ENCODE data around the gene CASQ2.

Gene CASQ2

GRCh38 chr1:115705085-115705951, 63.2 kb downstream of the CASQ2 start:
- DNase-seq (ENCODE audit: extremely low read depth, low read depth): no peak
- TF ChIP-seq CTCF (IDR thresholded peaks at IDR 0.05; ENCODE audit: low read depth, low read length, missing control alignments): no peak
- no peak overlapping the region for H3K4me3 ChIP-seq (replicated peaks; ENCODE audit: low read depth, low read length)

DNA sequence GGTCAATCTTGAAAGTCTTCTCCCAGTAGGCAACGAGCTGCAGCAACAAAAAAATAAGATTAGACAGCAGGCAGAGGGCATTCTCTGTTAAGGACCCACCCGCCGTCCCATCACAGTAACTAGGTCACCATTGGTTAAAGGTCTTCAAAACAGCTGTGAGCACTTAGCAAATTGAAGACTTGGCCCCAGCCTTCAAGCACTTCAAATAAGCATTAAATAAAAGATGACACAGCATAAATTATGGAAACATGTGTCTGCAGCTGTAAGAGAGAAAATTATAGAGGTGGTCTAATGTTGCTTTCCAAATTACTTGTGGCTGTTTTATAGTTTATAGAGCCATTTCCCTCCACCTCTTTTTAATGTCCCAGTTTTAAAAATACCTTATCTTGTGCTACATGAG, 65.6 kb downstream of the CASQ2 start:
- H3K4me3 ChIP-seq (replicated peaks; ENCODE audit: low read depth, low read length): no peak overlapping the region
- DNase-seq (ENCODE audit: extremely low read depth, low read depth): no peak
- TF ChIP-seq CTCF (IDR thresholded peaks at IDR 0.05; ENCODE audit: low read depth, low read length, missing control alignments): no peak

GRCh38 chr1:115701090-115701489, 67.4 kb downstream of the CASQ2 start:
- H3K4me3 ChIP-seq (replicated peaks; ENCODE audit: low read depth, low read length): no peak overlapping the region
- no peak for TF ChIP-seq CTCF (IDR thresholded peaks at IDR 0.05; ENCODE audit: low read depth, low read length, missing control alignments)
- no peak for DNase-seq (ENCODE audit: extremely low read depth, low read depth)

DNA sequence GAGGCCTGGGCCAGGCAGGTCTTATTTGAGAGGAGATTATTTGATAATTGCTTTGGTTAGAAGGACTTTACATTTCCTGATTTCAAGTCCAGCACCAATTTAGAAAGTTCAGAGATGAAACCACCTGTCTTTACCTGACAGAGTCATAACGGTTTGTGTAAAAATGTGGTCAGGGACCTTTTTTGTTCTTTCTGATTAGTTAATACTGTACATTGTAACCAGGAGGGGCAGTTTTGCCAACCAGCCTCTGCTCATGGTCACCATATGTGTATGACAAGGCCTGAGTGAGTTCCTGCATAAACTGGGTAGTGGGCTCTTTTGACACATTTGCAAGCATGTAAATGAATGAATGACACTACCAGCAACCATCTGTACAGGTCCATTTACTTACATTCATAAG, 70.9 kb downstream of the CASQ2 start:
- no peak for TF ChIP-seq CTCF (IDR thresholded peaks at IDR 0.05; ENCODE audit: low read depth, low read length, missing control alignments)
- no peak overlapping the region for H3K4me3 ChIP-seq (replicated peaks; ENCODE audit: low read depth, low read length)
- DNase-seq (ENCODE audit: extremely low read depth, low read depth): no peak

- DNase-seq (ENCODE audit: extremely low read depth, low read depth): no peak
- no peak for TF ChIP-seq CTCF (IDR thresholded peaks at IDR 0.05; ENCODE audit: low read depth, low read length, missing control alignments)
- H3K4me3 ChIP-seq (replicated peaks; ENCODE audit: low read depth, low read length): no peak overlapping the region
Measured at GRCh38 chr1:115694805-115695204, 73.7 kb downstream of the CASQ2 start.

- no peak for DNase-seq (ENCODE audit: extremely low read depth, low read depth)
- TF ChIP-seq CTCF (IDR thresholded peaks at IDR 0.05; ENCODE audit: low read depth, low read length, missing control alignments): no peak
- H3K4me3 ChIP-seq (replicated peaks; ENCODE audit: low read depth, low read length): no peak overlapping the region
Measured at GRCh38 chr1:115692224-115692623, 76.3 kb downstream of the CASQ2 start.
